AML-193 (cell line): Measurements from ENCODE around the gene ITGB5.

ENCODE experiments used
- DNase-seq, 2 experiments: peaks; one replicate each; lab custom pipeline; 2025; lab: John Stamatoyannopoulos, UW

ITGB5 gene

DNA sequence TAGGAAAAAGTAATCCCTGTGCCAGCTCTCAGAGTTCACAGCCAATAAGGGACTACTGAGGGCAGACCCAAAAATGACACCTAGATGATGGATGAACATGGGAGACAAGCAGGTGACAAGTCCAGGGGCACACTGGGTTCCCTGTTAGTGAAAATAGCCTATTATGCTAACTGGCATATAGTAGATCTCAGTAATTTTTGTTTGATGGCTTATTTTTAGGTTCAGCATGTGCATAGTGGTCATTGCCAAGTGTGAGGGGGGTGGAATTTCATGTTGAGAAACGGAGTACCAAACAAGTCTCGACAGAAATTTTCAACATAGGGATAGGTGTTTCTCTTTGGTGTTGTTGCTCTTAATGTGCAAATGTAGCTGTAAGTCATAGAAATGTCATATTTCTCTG is 6.4 kb upstream of the ITGB5 start:
- no peak for DNase-seq

DNA sequence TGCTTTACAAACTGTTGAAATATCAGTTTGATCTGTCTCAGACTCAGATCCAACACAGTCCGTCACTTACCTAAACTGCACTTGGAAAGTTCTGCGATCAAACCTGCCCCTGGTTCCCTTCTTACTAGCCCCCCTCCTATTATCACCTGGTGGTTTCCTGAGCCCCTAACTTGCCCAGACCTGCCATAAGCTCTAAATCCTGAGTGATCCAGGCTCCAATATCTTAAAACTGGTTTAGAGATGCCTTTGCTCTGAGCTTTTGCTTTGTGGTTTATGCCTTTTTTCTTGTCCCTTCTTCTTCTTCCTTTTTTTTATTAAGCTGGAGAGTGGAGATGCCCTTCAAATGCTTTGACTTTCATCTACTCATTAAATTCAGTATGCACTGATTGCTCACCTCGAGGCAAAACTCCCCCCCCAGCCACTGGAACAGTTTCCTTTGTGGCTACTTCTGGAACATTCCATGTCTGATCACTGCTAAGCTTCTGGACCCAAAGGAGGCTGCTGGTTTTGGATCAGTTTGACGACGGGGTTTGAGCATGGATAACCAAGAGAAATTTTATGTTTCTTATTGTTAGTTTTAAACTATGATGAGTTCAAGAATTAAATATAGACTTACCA is 3.5 kb upstream of the ITGB5 start:
- DNase-seq, result no peak

DNA sequence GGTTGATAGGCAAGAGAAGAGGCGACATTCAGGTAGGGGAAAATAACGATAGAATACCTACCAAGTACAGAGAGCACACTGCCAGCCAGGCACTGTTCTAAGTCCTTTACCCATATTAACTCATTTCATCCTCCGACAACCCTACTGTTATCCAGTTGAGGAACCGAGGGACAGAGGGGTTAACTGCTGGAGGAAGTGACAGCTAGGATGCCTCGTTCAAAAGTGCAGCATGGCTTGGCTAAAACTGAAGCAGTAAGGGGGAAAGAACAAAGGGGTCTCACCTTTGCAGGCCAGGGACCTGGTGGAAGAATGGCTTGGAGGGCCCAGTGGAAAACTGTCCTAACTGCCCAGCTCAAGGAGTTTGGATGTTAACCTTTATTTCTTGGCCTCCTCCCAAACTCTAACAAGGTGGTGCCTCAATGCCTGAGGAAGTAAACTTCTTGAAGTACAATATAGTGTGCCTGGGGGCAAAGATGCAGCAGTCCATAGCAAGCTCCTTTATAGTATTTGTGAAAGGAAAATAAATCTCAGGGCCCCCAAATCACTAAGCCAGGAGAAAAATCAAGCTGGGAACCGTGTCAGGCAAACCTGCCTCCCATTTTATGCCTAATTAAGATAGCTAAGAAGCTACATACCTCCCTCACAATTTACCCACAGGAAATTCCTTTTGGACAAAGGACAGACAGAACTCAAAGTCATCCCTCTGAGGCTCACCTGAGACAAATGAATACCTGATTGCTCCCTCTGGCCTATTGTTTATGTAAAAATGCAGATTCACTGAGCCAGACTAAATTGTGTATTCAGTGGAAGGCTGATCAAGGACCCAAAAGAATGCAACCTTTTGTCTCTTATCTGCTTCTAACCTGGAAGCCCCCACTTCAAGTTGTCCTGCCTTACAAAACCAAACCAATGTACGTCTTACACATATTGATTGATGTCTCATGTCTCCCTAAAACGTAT is 1.6 kb upstream of the ITGB5 start:
- no peak for DNase-seq

DNA sequence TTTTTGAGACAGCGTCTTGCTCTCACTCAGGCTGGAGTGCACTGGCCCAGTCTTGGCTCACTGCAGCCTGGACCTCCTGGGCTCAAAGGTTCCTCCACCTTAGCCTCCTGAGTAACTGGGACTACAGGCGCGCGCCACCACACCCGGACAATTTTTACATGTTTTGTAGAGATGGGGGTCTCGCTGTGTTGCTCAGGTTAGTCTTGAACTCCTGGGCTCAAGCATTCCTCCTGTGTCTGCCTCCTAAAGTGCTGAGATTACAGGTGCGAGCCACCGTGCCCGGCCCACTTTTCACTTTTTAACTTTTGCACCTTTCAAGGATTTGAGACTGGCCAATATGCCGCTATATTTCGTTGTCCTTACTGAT is 750 bp upstream of the ITGB5 start:
- DNase-seq, result no peak

DNA sequence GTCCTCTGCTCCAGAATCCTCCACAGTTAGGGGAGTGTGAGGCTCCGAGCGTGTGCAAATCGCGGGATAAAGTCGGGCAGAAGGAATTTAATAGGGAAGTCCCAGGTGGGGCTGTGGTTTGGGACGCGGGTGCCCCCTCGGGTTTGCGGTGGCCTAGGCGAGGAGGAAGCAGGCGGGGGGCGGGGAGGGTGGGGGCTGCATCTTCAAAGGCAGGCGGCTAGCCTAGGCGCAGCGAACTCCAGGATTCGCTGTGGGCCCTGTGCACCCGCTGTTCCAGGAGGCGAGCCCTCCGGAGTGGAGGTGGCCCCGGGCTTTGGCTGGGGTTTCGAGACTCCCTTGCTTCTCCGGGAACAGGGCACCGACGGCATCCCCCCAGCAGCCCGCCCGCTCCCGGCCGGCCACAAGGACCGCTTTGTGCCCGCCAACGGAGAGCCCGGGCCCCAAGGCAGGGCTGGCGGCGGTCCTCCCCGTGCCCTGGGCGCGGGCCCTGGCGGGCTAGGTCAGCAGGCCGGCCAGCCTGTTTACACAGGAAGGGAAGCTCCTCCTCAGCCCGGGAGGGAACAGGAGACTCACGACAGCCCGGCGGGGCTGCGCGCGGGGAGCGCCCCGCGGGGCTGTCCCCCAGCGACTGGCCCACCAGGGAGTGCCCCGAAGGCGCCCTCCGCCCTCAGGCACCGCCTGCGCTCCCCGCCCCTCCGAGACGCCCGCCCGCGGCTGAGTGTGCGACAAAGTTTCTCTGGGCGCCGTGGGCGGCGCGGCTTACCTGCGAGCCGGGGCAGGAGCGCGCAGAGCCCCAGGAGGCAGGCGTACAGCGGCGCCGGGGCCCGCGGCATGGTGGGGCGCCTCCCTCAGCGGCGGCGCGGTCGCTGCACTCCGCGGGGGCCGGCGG is 753 bp downstream of the ITGB5 start:
- DNase-seq, result no peak

DNA sequence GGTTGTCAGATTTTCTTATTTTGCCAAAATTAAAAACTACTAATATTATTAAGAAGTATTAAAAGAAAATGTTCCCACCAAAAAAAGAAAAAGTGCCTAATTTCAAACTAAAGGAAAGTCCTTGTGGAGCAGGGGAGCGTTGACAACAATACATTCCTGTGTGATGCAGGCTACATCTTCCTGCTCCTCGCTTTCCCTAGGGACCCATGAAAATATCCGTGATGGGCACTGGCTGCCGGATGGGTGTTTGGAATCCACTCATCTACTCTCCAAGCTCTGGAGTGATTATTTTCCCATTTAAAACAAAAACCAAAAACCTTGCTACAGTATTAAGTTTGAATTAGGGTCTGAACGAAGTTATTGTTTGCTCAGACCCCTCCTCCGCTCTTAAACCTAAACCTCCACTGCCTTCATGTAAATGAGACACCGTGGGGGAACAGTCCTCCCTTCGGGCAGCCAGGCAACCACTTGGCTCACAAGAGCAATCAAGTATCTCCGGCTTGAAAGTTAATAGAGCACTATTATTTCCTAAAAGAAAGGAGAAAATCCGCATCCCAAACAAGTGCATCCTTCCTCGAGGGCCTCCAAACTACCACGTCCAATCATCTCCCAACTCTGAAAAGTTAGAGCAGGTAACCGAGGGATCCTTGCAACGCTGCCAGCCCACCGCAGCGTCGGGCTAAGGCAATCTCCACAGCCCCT is 1.5 kb downstream of the ITGB5 start:
- no peak for DNase-seq

DNA sequence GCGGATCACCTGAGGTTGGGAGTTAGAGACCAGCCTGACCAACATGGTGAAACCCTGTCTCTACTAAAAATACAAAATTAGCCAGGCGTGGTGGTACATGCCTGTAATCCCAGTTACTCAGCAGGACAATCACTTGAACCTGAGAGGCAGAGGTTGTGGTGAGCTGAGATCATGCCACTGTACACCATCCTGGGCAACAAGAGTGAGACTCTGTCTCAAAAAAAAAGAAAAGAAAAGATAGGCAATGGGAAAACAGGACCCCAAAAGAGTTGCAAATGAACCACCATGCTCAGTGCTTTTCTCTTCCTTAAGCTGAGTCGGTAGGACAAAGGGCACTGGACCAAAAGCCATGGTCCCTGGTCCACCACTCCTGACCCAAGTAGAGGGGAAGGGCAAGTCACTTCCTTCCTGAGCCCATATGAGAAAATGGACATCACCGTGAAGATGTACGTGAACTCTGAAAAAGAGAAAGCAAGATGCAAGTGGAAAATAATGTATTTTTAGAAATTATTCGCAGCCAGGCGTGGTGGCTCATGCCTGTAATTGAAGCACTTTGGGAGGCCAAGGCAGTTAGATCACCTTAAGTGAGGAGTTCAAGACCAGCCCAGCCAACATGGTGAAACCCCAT is 2.6 kb downstream of the ITGB5 start:
- no peak for DNase-seq

DNA sequence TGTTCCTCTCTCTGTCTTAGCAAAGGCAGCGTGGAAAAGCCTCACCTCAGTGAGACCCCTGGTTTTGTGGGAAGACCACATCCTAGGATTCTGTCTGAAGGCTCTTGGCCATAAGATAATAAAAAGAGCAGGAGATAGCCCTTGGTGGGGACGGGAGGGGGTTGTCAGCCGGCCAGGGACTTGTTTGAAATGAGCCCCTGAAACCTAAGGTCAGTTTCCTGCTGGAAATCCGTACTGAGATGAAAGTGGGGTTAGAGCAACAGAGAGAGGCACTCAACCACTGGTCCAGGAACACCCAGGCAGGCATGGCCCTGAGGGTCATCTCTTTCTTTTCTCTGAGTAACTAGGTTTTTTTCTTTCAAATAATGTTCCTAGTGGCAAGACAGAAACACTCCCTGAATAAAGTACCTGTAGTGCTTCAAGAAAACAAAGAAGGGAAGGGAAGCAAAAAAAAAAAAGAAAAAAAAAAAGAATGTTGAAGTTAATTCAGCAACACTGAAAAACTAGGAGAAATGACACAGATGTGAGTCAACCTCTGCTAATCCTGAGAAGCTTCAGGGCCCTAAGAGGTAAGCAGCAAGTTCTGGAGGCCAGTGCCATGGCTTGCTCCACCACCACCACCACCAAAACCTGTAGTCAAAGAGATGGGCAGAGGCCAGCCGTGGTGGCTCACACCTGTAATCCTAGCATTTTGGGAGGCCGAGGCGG is 3.2 kb downstream of the ITGB5 start:
- DNase-seq, result no peak

DNA sequence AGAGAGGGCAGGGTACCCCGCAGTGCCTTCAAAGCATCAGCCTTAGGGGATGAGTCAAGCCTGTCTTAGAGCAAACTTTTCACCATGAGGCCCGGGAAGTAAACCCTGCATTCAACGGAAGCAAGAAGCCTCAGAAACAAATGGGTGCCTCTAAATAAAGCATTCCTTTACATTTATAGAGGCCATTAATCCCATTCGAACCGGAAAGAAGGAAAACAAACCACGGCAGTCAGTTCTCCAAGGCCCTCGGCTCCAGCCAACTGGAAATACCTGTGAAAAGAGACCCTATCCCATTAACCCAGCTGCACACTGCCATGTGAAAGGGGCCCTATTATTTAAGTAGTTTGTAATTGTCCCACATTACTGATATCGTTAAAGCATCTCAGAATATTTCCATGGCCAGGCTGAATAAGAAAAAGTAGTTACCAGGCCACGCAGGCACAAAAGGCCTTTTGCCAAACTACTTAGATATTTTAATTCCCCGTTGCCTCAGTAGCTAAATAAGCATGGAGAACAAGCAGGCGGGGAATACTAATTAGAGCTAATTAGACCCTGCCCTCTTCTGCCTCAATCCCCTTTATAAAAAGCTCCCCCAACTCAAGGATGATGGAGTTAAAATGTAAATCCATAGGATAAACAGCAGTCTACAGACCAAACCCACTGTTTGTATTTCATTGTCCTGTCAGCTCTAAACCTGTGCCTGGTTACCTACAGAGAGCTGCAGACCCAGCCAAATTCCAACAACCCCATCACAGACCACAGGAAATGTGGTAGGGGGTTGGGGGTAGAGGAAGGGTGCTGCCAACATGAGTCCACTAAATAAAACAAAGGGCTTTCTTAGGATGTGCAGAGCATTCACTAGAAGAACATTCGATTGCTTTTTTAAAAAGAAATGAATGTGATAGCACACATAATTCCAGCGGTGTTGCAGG is 4.1 kb downstream of the ITGB5 start:
- no peak for DNase-seq

DNA sequence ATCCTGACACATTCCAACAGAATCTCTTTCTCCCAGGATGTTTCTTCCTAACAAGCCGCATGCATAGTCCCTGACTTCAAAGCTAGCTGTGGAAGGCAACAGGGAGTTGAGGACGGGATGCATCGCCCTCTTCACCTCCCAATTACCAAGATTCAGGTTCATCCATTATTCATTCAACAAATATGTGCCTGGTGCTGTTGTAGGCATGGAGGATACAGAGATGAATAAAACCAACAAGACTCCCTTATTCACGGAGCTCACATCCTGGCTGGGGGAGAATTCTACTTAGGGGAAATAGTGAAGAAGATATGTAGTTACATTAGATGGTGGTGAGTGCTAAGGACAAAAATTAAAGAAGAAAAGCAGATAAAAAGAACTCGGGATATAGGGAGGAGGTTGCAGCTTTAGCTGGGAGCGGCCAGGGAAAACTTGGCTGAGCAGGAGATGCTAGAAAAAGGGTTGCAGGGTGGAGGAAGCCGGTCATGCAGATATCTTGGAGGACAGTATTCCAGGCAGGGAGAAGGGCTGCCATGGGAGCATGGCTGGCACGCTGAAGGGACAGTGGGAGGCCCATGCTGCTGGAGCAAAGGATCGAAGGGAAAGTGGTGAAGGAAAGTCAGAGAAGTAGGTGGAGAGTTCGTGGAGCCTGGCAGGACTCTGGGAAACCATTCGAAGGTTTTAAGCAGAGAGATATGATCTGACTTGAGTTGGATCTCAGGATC is 5.0 kb downstream of the ITGB5 start:
- no peak for DNase-seq

DNA sequence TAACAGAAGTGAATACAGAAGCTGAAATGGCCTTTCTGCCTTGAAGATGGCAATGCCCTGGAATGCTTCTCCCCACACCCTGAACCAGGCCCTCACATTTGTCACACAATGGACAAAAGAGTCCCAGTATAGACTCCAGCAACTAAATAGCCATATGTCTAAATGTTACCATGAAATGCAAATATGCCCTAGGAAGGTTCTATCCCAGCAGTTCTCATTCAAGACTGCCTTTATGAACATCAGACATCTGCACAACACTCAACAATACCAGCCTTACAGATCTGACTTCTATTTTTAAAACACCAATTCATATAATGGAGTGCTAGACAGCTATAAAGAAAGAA is 7.9 kb downstream of the ITGB5 start:
- DNase-seq, result no peak

DNA sequence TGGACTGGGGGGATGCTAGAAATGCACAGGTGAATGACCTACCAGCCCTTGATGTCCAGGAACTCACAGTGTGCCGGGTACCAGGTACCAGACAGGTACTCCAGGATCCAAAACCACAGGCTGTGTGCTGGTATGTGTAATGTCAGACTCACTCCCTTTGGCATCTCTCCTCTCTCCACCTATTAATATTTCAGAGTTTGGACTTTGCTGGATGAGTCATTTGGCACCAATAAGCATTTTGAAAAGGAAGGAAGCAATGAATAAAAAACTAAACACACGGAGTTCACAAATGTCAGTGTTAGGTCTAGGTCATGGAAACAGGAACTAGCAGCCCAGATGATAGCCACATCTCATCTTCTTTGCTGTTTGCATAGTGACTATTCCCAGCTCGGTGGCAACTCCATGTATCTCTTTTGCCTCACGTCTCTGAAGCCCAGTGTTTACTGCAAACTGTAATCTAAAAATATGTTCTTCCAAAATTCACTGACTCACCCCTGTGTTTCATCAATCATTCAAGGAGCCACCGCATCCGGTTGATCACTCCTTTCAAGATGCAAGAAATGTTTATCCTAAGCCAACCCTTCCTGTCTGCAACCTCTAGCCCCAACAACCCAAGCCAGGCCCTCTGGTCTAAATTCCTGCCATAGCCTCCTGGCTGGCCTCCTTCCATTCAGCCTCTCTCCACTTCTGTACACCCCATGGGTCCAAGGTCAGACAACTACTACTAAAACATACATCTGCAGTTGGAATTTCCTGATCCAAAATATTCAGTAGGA is 8.4 kb downstream of the ITGB5 start:
- DNase-seq, result peak in 1 of 2 experiments; percentile 39

DNA sequence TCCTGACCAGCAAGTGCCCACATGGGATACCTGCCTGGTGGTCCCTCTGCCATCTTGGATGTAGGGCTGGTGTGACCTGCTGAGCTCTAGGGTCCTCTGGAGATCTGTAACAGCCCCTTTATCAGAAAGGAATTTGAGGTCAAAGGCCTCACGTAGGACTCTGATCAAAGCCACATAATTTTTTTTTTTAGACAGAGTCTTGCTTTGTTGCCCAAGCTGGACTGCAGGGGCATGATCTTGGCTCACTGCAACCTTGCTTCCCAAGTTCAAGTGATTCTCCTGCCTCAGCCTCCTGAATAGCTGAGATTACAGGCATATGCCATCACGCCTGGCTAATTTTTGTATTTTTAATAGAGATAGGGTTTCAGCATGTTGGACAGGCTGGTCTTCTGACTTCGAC is 9.5 kb downstream of the ITGB5 start:
- no peak for DNase-seq

DNA sequence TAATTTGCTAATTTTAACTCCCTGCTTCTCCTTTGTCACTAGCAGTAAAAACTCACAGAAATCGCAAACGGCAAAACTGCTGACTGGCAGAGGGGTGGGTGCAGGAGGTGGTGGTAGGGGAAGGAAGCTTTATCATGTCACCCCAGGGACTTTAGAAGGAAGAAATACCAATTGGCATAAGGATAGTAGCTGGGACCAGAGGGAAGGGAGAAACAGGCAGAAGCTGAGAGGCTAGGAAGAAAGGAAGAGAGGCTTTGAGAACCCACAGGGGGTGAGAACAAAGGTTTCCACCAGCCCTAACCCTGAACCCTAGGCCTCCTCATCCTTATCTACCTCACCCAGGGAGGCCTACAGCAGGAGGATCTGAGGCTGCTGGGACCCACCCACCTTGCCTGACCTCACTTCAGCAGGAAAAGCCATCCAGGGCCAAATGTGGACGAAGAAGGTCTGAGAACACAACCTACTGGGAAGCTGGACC is 10.7 kb downstream of the ITGB5 start:
- DNase-seq, result no peak

DNA sequence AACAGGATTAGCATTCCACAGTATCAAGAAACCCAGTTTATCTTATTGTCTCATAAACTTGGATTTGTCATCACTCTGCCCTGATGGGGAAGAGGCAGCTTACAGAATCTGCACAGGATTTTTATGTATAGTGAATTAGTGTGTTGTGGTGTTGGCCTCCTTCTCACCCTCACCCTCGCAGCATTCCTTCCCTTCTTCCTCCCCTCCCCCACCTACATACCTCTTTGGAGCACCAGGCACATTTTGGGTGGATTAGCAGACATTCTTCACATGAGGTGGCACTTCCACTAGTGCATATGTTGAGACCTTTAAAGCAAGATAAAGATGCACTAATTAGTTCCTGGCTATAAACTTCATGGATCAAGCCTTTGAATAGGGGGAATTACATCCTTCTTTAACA is 13.9 kb downstream of the ITGB5 start:
- no peak for DNase-seq

DNA sequence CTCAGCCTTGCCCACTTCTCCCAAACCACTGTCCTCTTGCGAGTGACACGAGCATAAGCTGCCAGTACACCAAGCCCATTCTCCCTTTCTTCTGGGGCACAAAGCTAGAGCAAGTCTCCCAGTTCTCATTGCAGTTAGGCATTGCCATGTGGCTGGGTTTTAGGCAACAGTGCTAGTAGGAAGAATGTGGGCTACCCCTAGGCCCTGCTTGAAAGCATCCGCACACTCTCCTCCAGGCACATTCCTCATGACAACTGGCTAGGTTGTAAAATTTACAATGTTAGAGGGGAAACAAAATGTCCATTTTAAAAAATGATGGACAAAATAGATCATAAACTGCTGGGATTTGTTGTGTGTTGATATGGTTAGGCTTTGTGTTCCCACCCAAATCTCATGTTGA is 19.7 kb downstream of the ITGB5 start:
- DNase-seq, result no peak

DNA sequence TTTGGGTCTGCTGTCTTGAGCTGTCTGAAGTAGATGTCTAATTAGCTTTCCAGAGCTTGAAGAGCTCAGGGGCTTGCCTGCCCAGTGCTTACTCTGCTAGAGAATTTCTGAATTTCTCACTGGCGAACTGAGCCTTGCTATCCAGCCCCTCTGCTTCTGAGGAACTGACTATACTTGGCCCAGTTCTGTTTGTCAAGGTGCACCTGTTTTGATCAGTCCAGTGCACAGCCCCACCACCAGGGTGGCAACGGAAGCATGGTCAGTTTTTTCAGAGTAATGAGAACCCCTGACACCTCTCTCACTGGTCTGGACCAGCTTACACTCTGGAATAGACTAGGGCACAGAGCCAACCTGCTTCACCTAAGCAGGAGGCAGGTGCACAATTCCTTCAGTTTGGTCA is 25.2 kb downstream of the ITGB5 start:
- DNase-seq, result no peak

DNA sequence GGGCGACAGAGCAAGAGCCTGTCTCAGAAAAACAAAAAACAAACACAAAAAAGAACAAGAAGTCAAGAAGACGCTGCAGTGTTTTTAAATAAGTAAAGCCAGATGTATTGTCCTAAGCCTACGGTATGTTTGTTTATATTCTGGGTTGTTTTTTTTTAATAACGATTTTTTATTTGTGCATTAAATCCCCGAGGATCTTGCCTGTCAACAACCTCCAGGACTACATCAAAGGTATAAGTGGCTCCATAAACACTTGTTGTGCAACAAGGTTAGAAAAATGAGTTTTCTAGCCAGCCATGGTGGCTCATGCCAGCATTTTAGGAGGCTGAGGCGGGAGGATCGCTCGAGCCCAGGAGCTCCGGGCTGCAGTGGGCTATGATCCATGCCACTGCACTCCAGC is 26.1 kb downstream of the ITGB5 start:
- DNase-seq, result no peak
